PFSK-1 (cell line): Measurements from ENCODE around the gene C22orf39.

Experiments
- POLR2AphosphoS5 ChIP-seq: IDR thresholded peaks from 2 replicates; pipeline ENCODE4 v1.6.1; 2012; ENCODE audit warnings: low read depth, mild to moderate bottlenecking, control low read depth, low read length, moderate library complexity
- TF ChIP-seq, protein P1 (sequence below), 2 experiments: IDR thresholded peaks; 2 replicates each; pipeline versions ENCODE4 v1.6.1 to v1.8.0; 2011 to 2012; ENCODE audit warnings: low read depth in 2 of 2, low read length in 2 of 2, control low read depth in 1 of 2, inconsistent platforms in 1 of 2, mild to moderate bottlenecking in 1 of 2, moderate library complexity in 1 of 2; ENCODE audit not compliant: insufficient read depth in 1 of 2

DNA sequence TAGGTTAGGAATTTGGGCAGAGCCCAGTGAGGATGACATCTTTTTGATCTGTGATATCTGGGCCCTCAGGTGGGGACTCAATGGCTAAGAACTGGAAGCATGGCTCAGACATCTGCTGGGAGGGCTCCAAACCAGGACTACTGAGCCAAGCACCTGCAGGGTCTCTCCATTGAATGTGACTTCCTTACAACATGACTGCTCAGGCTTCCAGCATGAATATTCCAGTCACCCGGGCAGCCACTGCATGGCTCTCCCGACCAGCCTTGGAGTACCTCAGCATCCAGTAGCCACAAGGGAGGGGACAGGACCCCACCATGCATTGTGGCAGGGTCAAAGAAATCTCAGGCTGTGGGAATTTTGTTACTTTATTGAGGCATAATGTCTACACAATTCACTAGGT is 40.8 kb upstream of the C22orf39 start:
- TF ChIP-seq POLR2AphosphoS5, result no peak
- TF ChIP-seq, protein P1, sequence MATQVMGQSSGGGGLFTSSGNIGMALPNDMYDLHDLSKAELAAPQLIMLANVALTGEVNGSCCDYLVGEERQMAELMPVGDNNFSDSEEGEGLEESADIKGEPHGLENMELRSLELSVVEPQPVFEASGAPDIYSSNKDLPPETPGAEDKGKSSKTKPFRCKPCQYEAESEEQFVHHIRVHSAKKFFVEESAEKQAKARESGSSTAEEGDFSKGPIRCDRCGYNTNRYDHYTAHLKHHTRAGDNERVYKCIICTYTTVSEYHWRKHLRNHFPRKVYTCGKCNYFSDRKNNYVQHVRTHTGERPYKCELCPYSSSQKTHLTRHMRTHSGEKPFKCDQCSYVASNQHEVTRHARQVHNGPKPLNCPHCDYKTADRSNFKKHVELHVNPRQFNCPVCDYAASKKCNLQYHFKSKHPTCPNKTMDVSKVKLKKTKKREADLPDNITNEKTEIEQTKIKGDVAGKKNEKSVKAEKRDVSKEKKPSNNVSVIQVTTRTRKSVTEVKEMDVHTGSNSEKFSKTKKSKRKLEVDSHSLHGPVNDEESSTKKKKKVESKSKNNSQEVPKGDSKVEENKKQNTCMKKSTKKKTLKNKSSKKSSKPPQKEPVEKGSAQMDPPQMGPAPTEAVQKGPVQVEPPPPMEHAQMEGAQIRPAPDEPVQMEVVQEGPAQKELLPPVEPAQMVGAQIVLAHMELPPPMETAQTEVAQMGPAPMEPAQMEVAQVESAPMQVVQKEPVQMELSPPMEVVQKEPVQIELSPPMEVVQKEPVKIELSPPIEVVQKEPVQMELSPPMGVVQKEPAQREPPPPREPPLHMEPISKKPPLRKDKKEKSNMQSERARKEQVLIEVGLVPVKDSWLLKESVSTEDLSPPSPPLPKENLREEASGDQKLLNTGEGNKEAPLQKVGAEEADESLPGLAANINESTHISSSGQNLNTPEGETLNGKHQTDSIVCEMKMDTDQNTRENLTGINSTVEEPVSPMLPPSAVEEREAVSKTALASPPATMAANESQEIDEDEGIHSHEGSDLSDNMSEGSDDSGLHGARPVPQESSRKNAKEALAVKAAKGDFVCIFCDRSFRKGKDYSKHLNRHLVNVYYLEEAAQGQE (IDR thresholded peaks at IDR 0.05; ENCODE audit: insufficient read depth in 1 of 2, low read depth in 2 of 2, low read length in 2 of 2), result no peak
